Uterus (tissue), 2 donors: Measurements from ENCODE around the gene SNCB.

Experiments used
- CTCF ChIP-seq, 4 experiments: fragments of 200-600 bp in 2 of 4; fragments of 450-650 bp in 2 of 4; sonication (generic) in 2 of 4; IDR thresholded peaks; one replicate each; pipeline ENCODE4 v1.5.1; 2016 to 2019; ENCODE audit warnings: antibody characterized with exemption in 4 of 4, mild to moderate bottlenecking in 2 of 4, moderate library complexity in 1 of 4
- POLR2A ChIP-seq, 2 donors: fragments of 450-650 bp; IDR thresholded peaks; one replicate each; pipeline ENCODE4 v1.6.1; 2016; ENCODE audit warnings: antibody characterized with exemption in 2 of 2, mild to moderate bottlenecking in 1 of 2, moderate library complexity in 1 of 2

- no peak for TF ChIP-seq CTCF (IDR thresholded peaks at IDR 0.05)
- TF ChIP-seq POLR2A (IDR thresholded peaks at IDR 0.05): no peak
Observed at GRCh38 chr5:176630681-176631222, 418 bp upstream of the SNCB start.
